WI38 (cell line): Measurements from ENCODE around the gene APBA2.

Experiments used
- H3K4me3 ChIP-seq: 2 replicates; pipeline ENCODE4 v1.5.1; 2011; ENCODE audit warnings: low read depth, mild to moderate bottlenecking, control low read depth, low read length
- TF ChIP-seq, protein P1 (sequence below): IDR thresholded peaks from 2 replicates; pipeline ENCODE4 v1.5.1; 2012; ENCODE audit warnings: low read depth, mild to moderate bottlenecking, control low read depth, low read length

The APBA2 gene

DNA sequence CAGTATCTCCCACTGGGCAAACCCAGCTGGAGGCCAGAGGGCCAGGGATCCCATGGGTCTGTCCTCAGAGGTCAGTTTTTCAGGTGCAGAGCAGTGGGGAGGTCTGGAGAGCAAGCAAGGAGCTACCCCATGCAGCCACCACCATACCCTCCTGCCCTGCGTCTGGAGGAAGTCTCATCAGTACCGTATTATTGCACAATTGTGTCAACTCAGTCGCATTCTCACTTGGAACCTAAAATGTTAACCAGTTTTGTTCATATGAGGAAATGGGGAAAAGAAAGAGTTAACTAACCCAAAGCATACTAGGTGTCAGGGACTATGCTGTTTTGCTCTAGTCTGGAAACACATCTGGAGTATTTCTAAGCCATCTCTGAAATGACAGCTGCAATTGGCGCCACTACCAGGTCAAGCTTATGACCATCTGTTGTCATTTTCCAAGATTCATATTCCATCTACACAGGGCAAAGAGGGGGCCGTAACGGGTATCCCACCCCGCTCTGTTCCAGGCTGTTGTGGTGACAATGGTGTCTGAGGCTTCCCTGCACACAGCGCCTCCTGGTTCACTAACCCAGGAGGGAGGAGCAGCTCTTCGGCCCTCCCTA lies 16.9 kb upstream of the APBA2 start:
- TF ChIP-seq, protein P1, sequence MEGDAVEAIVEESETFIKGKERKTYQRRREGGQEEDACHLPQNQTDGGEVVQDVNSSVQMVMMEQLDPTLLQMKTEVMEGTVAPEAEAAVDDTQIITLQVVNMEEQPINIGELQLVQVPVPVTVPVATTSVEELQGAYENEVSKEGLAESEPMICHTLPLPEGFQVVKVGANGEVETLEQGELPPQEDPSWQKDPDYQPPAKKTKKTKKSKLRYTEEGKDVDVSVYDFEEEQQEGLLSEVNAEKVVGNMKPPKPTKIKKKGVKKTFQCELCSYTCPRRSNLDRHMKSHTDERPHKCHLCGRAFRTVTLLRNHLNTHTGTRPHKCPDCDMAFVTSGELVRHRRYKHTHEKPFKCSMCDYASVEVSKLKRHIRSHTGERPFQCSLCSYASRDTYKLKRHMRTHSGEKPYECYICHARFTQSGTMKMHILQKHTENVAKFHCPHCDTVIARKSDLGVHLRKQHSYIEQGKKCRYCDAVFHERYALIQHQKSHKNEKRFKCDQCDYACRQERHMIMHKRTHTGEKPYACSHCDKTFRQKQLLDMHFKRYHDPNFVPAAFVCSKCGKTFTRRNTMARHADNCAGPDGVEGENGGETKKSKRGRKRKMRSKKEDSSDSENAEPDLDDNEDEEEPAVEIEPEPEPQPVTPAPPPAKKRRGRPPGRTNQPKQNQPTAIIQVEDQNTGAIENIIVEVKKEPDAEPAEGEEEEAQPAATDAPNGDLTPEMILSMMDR = no peak
- no peak overlapping the region for H3K4me3 ChIP-seq

DNA sequence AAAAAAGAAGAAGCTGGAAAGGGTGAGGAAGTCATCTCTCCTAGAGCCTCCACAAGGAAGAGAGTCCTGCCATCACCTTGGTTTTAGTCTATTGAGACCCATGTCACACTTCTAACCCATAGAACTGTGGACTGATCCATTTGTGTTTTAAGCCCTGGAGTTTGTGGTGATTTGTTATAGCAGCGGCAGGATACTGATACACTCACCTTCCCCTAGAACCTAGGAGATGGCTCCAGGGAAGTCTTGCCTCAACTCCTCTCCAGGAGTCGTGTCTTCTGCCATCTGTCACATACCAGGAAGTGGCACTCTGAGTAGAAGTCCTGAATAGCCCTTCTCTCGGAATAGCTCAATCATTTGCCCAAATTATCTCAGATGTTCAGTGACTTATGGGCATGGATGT lies 14.6 kb upstream of the APBA2 start:
- TF ChIP-seq, protein P1 = no peak
- H3K4me3 ChIP-seq = no peak overlapping the region

DNA sequence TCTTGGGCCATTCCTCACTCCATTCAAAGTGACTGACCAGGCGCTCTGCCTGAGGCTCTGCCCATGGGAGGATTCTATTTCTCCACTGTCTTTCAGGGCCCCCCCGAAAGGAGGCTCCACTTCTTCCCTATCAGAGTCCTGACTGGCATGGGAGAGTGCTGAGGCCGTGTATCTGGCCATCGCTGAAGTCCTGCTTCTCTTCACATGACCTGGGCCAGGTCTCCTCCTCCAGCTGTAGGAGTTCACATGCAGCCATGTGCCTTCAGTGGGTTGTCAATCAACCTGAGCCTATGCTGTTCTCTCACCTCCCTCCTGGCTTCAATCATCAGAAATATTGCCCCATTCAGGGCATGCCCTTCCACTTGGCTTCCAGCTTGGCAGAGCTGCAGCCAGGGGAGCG lies 12.8 kb upstream of the APBA2 start:
- TF ChIP-seq, protein P1 = no peak

DNA sequence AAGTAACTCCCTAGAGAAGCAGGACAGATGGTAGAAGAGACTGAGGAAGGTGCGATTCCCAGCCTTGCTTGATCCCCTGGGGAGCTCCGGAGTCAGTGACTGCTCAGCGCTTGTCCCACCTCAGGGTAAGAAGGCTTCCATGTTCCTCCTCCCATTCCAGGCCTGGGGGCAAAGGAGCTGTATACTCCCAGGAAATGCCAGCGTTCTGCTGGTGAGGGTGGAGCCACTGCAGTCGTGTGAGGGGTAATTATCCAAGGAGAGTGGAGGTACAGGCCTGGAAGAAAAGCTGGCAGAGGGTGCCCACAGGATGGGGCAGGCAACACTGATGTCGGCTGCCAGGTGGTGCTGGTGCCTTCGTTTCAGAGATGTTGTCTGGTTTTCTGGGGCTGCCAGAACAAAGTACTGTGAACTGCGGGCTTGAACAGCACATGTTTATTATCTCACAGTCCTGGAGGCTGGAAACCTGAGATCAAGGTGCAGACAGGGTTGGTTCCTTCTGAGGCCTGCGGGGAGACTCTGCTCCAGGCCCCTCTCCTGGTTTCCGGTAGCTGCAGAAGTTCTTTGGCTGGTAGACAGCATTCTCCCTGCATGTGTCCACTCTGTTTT lies 12.1 kb upstream of the APBA2 start:
- H3K4me3 ChIP-seq = no peak overlapping the region
- TF ChIP-seq, protein P1 = no peak

More for the DNA sequence above, 12.8 kb upstream of the APBA2 start:
- no peak overlapping the region for H3K4me3 ChIP-seq

DNA sequence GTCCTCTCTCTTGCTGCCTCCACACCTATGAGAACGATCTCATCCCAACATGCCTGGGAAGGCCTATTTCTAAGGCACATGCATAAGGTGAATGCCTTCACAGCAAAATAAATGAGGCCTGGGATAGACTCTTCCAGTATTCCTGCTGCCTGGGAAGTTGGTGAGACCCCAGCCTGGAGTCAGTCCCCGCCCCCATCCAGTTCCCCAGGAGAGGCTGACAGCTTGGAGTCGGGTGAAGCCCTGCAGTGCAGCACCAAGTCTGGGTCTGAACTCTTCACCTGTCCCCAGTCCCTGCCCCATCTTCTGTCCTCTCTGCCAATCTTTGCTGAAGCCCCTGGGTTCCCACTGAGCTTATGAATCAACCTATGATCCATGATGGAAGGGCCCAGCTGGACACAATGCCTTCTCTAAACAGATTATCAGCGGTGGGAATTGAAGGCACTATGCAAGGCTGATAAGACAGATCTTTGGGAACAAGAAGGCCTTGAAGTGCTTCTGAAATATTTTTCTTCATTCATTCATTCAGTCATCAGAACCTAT lies 10.2 kb upstream of the APBA2 start:
- no peak overlapping the region for H3K4me3 ChIP-seq
- TF ChIP-seq, protein P1 = no peak

DNA sequence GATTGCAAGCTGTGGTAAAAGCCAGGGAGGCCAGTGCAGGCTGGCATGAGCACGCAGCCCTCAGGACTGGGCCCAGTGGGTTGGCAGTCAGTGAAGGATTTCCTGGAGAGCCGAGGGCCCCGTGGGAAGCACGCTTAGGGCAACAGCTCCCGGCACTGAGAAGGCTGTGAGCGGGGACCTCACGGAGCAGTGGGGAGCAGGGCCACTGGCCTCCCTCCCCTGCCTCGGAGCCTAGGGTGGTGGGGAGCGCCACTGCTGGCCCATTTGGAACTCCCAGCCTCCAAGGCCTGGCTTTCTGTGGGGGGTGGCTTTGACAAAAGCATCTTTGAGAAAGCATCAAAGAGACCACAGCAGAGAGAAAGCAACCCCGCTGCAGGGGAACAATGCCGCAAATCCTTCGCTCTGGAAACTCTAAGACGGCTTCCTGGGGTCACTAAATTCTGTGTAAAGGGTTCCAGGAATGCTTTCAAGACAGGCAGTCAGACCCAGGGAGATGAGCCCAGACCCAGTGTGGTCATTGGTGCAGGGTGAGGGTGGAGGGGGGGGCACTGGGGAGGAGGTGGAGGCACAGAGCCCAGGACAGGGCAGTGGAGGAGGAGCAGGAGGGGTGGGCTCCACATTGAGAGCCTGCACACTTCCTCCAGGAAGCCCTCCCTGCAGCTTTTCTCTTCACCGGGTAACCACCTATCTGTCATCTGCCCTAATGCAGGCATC lies 9.5 kb upstream of the APBA2 start:
- no peak overlapping the region for H3K4me3 ChIP-seq
- TF ChIP-seq, protein P1 = no peak

DNA sequence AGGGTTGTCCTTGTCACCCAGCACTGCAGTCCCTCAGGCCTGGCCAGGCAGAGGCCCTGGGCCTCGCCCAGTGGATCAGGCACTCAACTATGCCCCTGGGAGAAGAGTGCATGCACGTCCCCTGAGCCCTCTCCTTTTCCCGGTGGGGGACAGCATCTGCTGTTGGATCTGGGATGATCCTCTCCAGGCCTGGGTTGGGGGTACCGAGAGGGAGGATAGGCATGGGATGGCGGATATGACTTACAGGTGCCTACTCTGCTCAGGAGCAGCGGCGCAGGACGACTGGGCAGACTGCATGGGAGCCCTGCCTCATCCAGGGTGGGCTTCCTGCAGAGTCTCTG lies 9.0 kb upstream of the APBA2 start:
- no peak overlapping the region for H3K4me3 ChIP-seq
- TF ChIP-seq, protein P1 = no peak
